HepG2 (cell line): ENCODE measurements around the gene SALL4. TPM values are rescaled to one million over a fixed set of nuclear protein-coding genes. Genes with fewer than 3 reads are reported as not detected.

Experiments used
- ADNP ChIP-seq: sonication (generic); formaldehyde crosslinking; IDR thresholded peaks from 2 replicates; pipeline ENCODE4 v1.4.0; 2020; ENCODE audit warnings: missing genetic modification reagents
- ATF6 ChIP-seq: sonication (generic); formaldehyde crosslinking; conservative IDR thresholded peaks from 2 replicates; pipeline ENCODE4 v1.4.0; 2020; ENCODE audit warnings: missing genetic modification reagents
- CENPBD1 ChIP-seq: sonication (generic); formaldehyde crosslinking; IDR thresholded peaks from 2 replicates; pipeline ENCODE4 v1.8.0; 2022; ENCODE audit warnings: missing genetic modification reagents, low read depth, mild to moderate bottlenecking, borderline replicate concordance
- CREM ChIP-seq, 2 experiments: sonication (generic) in 1 of 2; formaldehyde crosslinking in 1 of 2; IDR thresholded peaks; 2 replicates each; pipeline versions ENCODE4 v1.4.0 to v1.6.1; 2016 to 2020; ENCODE audit warnings: antibody characterized with exemption in 1 of 2, mild to moderate bottlenecking in 1 of 2, missing genetic modification reagents in 1 of 2
- CSRNP1 ChIP-seq: sonication (generic); formaldehyde crosslinking; IDR thresholded peaks from 2 replicates; pipeline ENCODE4 v1.8.1; 2023; ENCODE audit warnings: mild to moderate bottlenecking, missing genetic modification reagents
- CSRNP2 ChIP-seq: sonication (generic); formaldehyde crosslinking; conservative IDR thresholded peaks from 2 replicates; pipeline ENCODE4 v1.8.0; 2022; ENCODE audit warnings: low read depth, missing genetic modification reagents
- EHMT2 ChIP-seq: fragments of 200-600 bp; sonication (generic); IDR thresholded peaks from 2 replicates; pipeline ENCODE4 v1.7.0; 2017; ENCODE audit warnings: antibody characterized with exemption, low read depth, low read length, borderline replicate concordance
- KMT2B ChIP-seq: IDR thresholded peaks from 2 replicates; pipeline ENCODE4 v1.6.1; 2016; ENCODE audit warnings: missing genetic modification reagents, missing compliant biosample characterization
- MIER3 ChIP-seq: IDR thresholded peaks from 2 replicates; pipeline ENCODE4 v1.6.1; 2016; ENCODE audit warnings: missing compliant biosample characterization, borderline replicate concordance
- MIXL1 ChIP-seq: IDR thresholded peaks from 2 replicates; pipeline ENCODE4 v1.6.1; 2016
- MXI1 ChIP-seq: IDR thresholded peaks from 3 replicates; pipeline ENCODE4 v1.6.1; 2012; ENCODE audit warnings: low read depth, low read length, inconsistent platforms, borderline replicate concordance
- NBN ChIP-seq: fragments of 450-650 bp; conservative IDR thresholded peaks from 2 replicates; pipeline ENCODE4 v1.6.1; 2017
- NONO ChIP-seq, 2 experiments: fragments of 450-650 bp in 1 of 2; sonication (generic) in 1 of 2; formaldehyde crosslinking in 1 of 2; IDR thresholded peaks in 1 of 2; conservative IDR thresholded peaks in 1 of 2; 2 replicates each; pipeline versions ENCODE4 v1.6.1 to v1.8.0; 2017 to 2022; ENCODE audit warnings: mild to moderate bottlenecking in 1 of 2, missing genetic modification reagents in 1 of 2, moderate library complexity in 1 of 2
- NR0B2 ChIP-seq: sonication (generic); formaldehyde crosslinking; IDR thresholded peaks from 2 replicates; pipeline ENCODE4 v1.4.0; 2020; ENCODE audit warnings: mild to moderate bottlenecking, missing genetic modification reagents
- PPARG ChIP-seq: conservative IDR thresholded peaks from 2 replicates; pipeline ENCODE4 v1.6.1; 2016; ENCODE audit warnings: missing biosample characterization, missing genetic modification reagents
- RARA ChIP-seq: IDR thresholded peaks from 2 replicates; pipeline ENCODE4 v1.6.1; 2016; ENCODE audit warnings: missing genetic modification reagents, missing compliant biosample characterization
- RORA ChIP-seq: sonication (generic); formaldehyde crosslinking; IDR thresholded peaks from 2 replicates; pipeline ENCODE4 v1.5.0; 2020; ENCODE audit warnings: mild to moderate bottlenecking, missing genetic modification reagents, moderate library complexity
- SCMH1 ChIP-seq: sonication (generic); formaldehyde crosslinking; IDR thresholded peaks from 2 replicates; pipeline ENCODE4 v1.9.0; 2021; ENCODE audit warnings: missing genetic modification reagents, mild to moderate bottlenecking, borderline replicate concordance
- SPEN ChIP-seq: sonication (generic); formaldehyde crosslinking; IDR thresholded peaks from 2 replicates; pipeline ENCODE4 v1.5.1; 2020; ENCODE audit warnings: low read depth, mild to moderate bottlenecking, missing genetic modification reagents
- YEATS4 ChIP-seq: sonication (generic); formaldehyde crosslinking; IDR thresholded peaks from 2 replicates; pipeline ENCODE4 v1.4.0; 2020; ENCODE audit warnings: missing genetic modification reagents, borderline replicate concordance
- ZEB1 ChIP-seq: IDR thresholded peaks from 2 replicates; pipeline ENCODE4 v1.6.1; 2012; ENCODE audit warnings: mild to moderate bottlenecking, low read depth, inconsistent platforms; ENCODE audit not compliant: insufficient replicate concordance
- ZNF17 ChIP-seq: sonication (generic); formaldehyde crosslinking; IDR thresholded peaks from 2 replicates; pipeline ENCODE4 v1.5.0; 2020; ENCODE audit warnings: mild to moderate bottlenecking, missing genetic modification reagents
- ZNF235 ChIP-seq: sonication (generic); formaldehyde crosslinking; IDR thresholded peaks from 2 replicates; pipeline ENCODE4 v1.8.1; 2023; ENCODE audit warnings: mild to moderate bottlenecking, missing genetic modification reagents, borderline replicate concordance
- ZNF629 ChIP-seq: sonication (generic); formaldehyde crosslinking; conservative IDR thresholded peaks from 2 replicates; pipeline ENCODE4 v1.5.0; 2020; ENCODE audit warnings: missing genetic modification reagents
- ZNF703 ChIP-seq: sonication (generic); formaldehyde crosslinking; IDR thresholded peaks from 2 replicates; pipeline ENCODE4 v1.5.1; 2020; ENCODE audit warnings: missing genetic modification reagents, mild to moderate bottlenecking, moderate library complexity, borderline replicate concordance
- ZNF879 ChIP-seq: sonication (generic); formaldehyde crosslinking; IDR thresholded peaks from 2 replicates; pipeline ENCODE4 v1.8.1; 2023; ENCODE audit warnings: missing genetic modification reagents
- ZSCAN12 ChIP-seq: sonication (generic); formaldehyde crosslinking; IDR thresholded peaks from 2 replicates; pipeline ENCODE4 v1.9.0; 2021; ENCODE audit warnings: mild to moderate bottlenecking, missing genetic modification reagents
- polyA plus RNA-seq, 8 experiments: library from polyadenylated mRNA; depleted of rRNA in 3 of 8; stranded (reverse) in 7 of 8; unstranded in 1 of 8; fragments of >200 nt; fragmentation: Illumina TruSeq in 4 of 8; extraction: Trizol in 4 of 8; gene quantifications; 2 replicates each; pipeline versions ENCODE4 v1.2.1 to v1.2.3, GENCODE V29; 2011 to 2016; ENCODE audit warnings: low read depth in 4 of 8, missing spikeins in 1 of 8, mixed read lengths in 1 of 8; ENCODE audit not compliant: insufficient read depth in 1 of 8
- total RNA-seq, 5 experiments: library from RNA; depleted of rRNA; stranded (reverse); fragments of >200 nt; fragmentation: Illumina TruSeq; extraction: Trizol; gene quantifications; 2 replicates each; pipeline ENCODE4 v1.2.3, GENCODE V29; 2016; ENCODE audit warnings: low read depth in 1 of 5

SALL4 gene
- total and polyA plus RNA-seq, 2 of the 13 experiments (the other 11 are each of a cell fraction or from before 2014, with no cell fraction given), result 0.33 to 1.8 TPM

GRCh38 chr20:51811042-51811355 is 8.7 kb upstream of the SALL4 start (continued):
- TF ChIP-seq YEATS4 (peak; percentile 19; the same call in 1 of the 2 replicates), RORA (CRISPR knock-in tag) (peak; percentile 99), MIER3 (peak; percentile 94), ZEB1 (no peak), ZNF17 (no peak), ZSCAN12 (CRISPR knock-in tag) (no peak), MXI1 (no peak; the same call in 2 of the 3 replicates), CSRNP2 (no peak), ZNF703 (CRISPR knock-in tag) (0 out of 2 replicates have a peak, but pooled peaks have one; percentile 23), MIXL1 (CRISPR knock-in tag) (peak; percentile 98), ZNF879 (no peak), CSRNP1 (CRISPR knock-in tag) (no peak), PPARG (CRISPR knock-in tag) (peak; percentile 86), NONO (IDR thresholded peaks at IDR 0.05) (no peak), NONO (CRISPR knock-in tag; conservative IDR thresholded peaks at IDR 0.05) (no peak), SPEN (CRISPR knock-in tag) (no peak), ATF6 (0 out of 2 replicates have a peak, but pooled peaks have one; percentile 74), NBN (no peak), SCMH1 (CRISPR knock-in tag) (no peak), ZNF235 (CRISPR knock-in tag) (no peak), RARA (CRISPR knock-in tag) (peak; percentile 93), CREM (IDR thresholded peaks at IDR 0.05) (peak; percentile 75), CREM (CRISPR knock-in tag; IDR thresholded peaks at IDR 0.05) (no peak), KMT2B (CRISPR knock-in tag) (no peak), CENPBD1 (CRISPR knock-in tag) (no peak), ZNF629 (CRISPR knock-in tag) (peak; percentile 88), NR0B2 (CRISPR knock-in tag) (no peak), EHMT2 (no peak), ADNP (no peak)
